B cell (primary cell): ENCODE measurements around the gene RASA2. TPM values are rescaled to one million over a fixed set of nuclear protein-coding genes. Genes with fewer than 3 reads are reported as not detected.

Experiments
- ATAC-seq: fragments of 200-7000 bp; cut with Tn5 transposase; one replicate; pipeline ENCODE4 v1.10.0; 2021; ENCODE audit warnings: low read depth, mild to moderate bottlenecking, moderate number of reproducible peaks, moderate library complexity
- CTCF ChIA-PET: fragments of 350-600 bp; sonication (Branson Sonifier 250); formaldehyde crosslinking; loops from one replicate; lab custom pipeline; 2021; ENCODE audit warnings: antibody characterized with exemption, inconsistent platforms; lab: Charles Lee
- POLR2A ChIA-PET: fragments of 350-600 bp; sonication (Branson Sonifier 250); formaldehyde crosslinking; loops from one replicate; lab custom pipeline; 2021; ENCODE audit warnings: antibody characterized with exemption; lab: Charles Lee
- DNase-seq: peaks from one replicate; pipeline ENCODE4 v3.0.0; 2013
- H2AFZ ChIP-seq: 2 replicates; pipeline ENCODE4 v1.6.1; 2012; ENCODE audit warnings: mild to moderate bottlenecking, low read depth, low read length; ENCODE audit not compliant: insufficient read depth, poor library complexity, severe bottlenecking
- H3K27ac ChIP-seq, 2 donors: 1 replicate in 1 of 2; 2 replicates in 1 of 2; pipeline ENCODE4 v1.5.1; 2012 to 2013; ENCODE audit warnings: low read length in 2 of 2, mild to moderate bottlenecking in 2 of 2, moderate library complexity in 1 of 2
- H3K27me3 ChIP-seq, 4 experiments: fragments of 200-600 bp in 1 of 4; sonication (generic) in 1 of 4; replicated peaks in 1 of 4; 1 replicate in 2 of 4; 2 replicates in 2 of 4; pipeline versions ENCODE4 v1.6.1 to v1.7.0; 2013 to 2016; ENCODE audit warnings: low read length in 3 of 4, mild to moderate bottlenecking in 2 of 4, mixed read lengths in 1 of 4, moderate library complexity in 1 of 4; ENCODE audit not compliant: insufficient read depth in 4 of 4, control insufficient read depth in 3 of 4; ENCODE audit errors: control extremely low read depth in 1 of 4
- H3K36me3 ChIP-seq, 2 experiments: replicated peaks in 1 of 2; 1 replicate in 1 of 2; 2 replicates in 1 of 2; pipeline versions ENCODE4 v1.6.1 to v1.7.1; 2013; ENCODE audit warnings: low read length in 1 of 2; ENCODE audit not compliant: insufficient read depth in 2 of 2, control insufficient read depth in 1 of 2; ENCODE audit errors: control extremely low read depth in 1 of 2, extremely low read depth in 1 of 2
- H3K4me1 ChIP-seq, 2 donors: fragments of 200-600 bp in 1 of 2; sonication (generic) in 1 of 2; 1 replicate in 1 of 2; 2 replicates in 1 of 2; pipeline versions ENCODE4 v1.5.1 to v1.6.1; 2013 to 2017; ENCODE audit warnings: low read length in 2 of 2; ENCODE audit not compliant: control insufficient read depth in 2 of 2, insufficient read depth in 2 of 2
- H3K4me2 ChIP-seq: replicated peaks from 2 replicates; pipeline ENCODE3; 2012; ENCODE audit warnings: mild to moderate bottlenecking, low read depth, low read length; ENCODE audit not compliant: poor library complexity, severe bottlenecking
- H3K4me3 ChIP-seq, 5 experiments: fragments of 200-600 bp in 1 of 5; sonication (generic) in 1 of 5; 1 replicate in 3 of 5; 2 replicates in 2 of 5; pipeline versions ENCODE4 v1.5.1 to v1.7.0; 2011 to 2016; ENCODE audit warnings: low read length in 4 of 5, mild to moderate bottlenecking in 4 of 5, low read depth in 2 of 5, control low read depth in 1 of 5, moderate library complexity in 1 of 5; ENCODE audit not compliant: insufficient read depth in 1 of 5; ENCODE audit errors: control extremely low read depth in 1 of 5, extremely low read depth in 1 of 5
- H3K79me2 ChIP-seq: fragments of 200-600 bp; sonication (generic); one replicate; pipeline ENCODE4 v1.6.0; 2016; ENCODE audit warnings: low read length; ENCODE audit not compliant: control insufficient read depth, insufficient read depth
- H3K9ac ChIP-seq: fragments of 200-600 bp; sonication (generic); 2 replicates; pipeline ENCODE4 v1.6.1; 2017; ENCODE audit warnings: mild to moderate bottlenecking, low read length, moderate library complexity
- H3K9me3 ChIP-seq, 3 donors: one replicate each; pipeline versions ENCODE4 v1.6.1 to v1.7.1; 2013; ENCODE audit warnings: low read length in 2 of 3; ENCODE audit not compliant: control insufficient read depth in 2 of 3, insufficient read depth in 1 of 3; ENCODE audit errors: control extremely low read depth in 1 of 3
- H4K20me1 ChIP-seq: 2 replicates; pipeline ENCODE4 v1.6.0; 2012; ENCODE audit warnings: mild to moderate bottlenecking, low read length; ENCODE audit not compliant: insufficient read depth, control insufficient read depth, poor library complexity, severe bottlenecking
- H3K27ac Mint-ChIP-seq: one replicate; pipeline ENCODE4 v1.8.0; 2021; ENCODE audit warnings: mixed read lengths
- H3K27me3 Mint-ChIP-seq: one replicate; pipeline ENCODE4 v1.8.0; 2021; ENCODE audit warnings: mixed read lengths
- H3K4me1 Mint-ChIP-seq: one replicate; pipeline ENCODE4 v1.8.0; 2021; ENCODE audit warnings: mixed read lengths
- H3K4me3 Mint-ChIP-seq: one replicate; pipeline ENCODE4 v1.8.0; 2021; ENCODE audit warnings: mixed read lengths
- H3K9me3 Mint-ChIP-seq: one replicate; pipeline ENCODE4 v1.8.0; 2022; ENCODE audit warnings: mixed read lengths; ENCODE audit not compliant: insufficient read depth
- EZH2 ChIP-seq: IDR thresholded peaks from 2 replicates; pipeline ENCODE4 v1.6.1; 2012; ENCODE audit warnings: borderline replicate concordance, low read depth, mild to moderate bottlenecking, moderate library complexity, low read length; ENCODE audit not compliant: insufficient read depth, poor library complexity, severe bottlenecking
- WGBS: methylation state at CpG from one replicate; pipeline ENCODE4 v1.1.5; 2013; ENCODE audit warnings: missing lambda C conversion rate; ENCODE audit not compliant: insufficient coverage; 5-methylcytosine and 5-hydroxymethylcytosine counted together
- intact Hi-C: fragments of 100-400 bp; cut with micrococcal nuclease; formaldehyde crosslinking; loops from one replicate; pipeline ENCODE4 v1.10.0; 2022
- polyA plus RNA-seq: library from polyadenylated mRNA; depleted of rRNA; stranded (reverse); fragments of >200 nt; gene quantifications from 2 replicates; pipeline ENCODE4 v1.2.3, GENCODE V29; 2012
- total RNA-seq, 2 donors: library from RNA; stranded (reverse); fragments of 120-200 nt in 1 of 2; gene quantifications; 1 replicate in 1 of 2; 2 replicates in 1 of 2; pipeline versions ENCODE4 v1.2.3 to v1.2.4, GENCODE V29; 2013 to 2022
- TF ChIP-seq, protein P1 (sequence below): fragments of 200-600 bp; IDR thresholded peaks from one replicate; pipeline ENCODE4 v1.8.0; 2022; ENCODE audit warnings: antibody characterized with exemption, mild to moderate bottlenecking

Gene RASA2
- total and polyA plus RNA-seq, 2 donors (not counting 1 experiment from before 2014, with no cell fraction given): 12.3 to 47.7 TPM

DNA sequence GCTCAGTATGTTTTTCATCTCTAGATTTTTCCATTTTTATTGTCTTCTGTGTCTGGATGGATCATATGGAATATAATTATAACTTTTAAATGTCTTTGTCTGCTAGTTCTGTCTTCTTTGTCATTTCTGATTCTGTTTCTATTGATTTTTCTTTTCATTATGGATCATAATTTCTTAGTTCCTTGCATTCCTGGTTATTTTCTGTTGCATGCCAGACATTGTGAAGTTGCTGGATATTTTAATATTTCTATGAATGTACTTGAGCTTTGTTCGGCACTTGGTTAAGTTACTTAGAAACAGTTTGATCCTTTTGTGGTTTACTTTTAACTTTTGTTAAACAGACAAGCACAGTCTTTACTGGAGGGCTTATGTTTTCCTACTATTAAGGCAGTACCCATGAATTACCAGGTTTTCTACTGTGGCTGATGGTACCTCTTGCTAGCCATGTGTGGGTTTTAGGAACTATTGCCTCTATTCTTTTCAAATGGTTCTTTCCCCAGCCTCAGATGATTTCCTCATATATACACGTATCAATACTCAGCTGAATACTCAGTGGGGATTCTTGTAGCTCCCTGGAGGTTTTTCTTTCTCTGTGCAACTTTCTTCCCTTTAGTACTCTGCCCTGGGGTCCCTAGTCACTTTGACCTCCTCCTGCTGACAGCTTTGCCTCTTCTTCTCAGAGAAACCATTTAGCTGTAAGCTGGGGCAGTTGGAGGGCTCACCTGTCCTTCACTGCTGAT is 64.3 kb downstream of the RASA2 start:
- peaks cover 6% of the 10 kb centered on the region for H4K20me1 ChIP-seq
- Mint-ChIP-seq H3K27me3 (no peaks in the 10 kb centered on the region), H3K9me3 (no peaks in the 10 kb centered on the region), H3K27ac (peak overlapping the region; percentile 70), H3K4me1 (peaks cover 34% of the 10 kb centered on the region), H3K4me3 (no peak overlapping the region)
- no peak overlapping the region for H3K9ac ChIP-seq
- peaks cover 0 to 1% (median 0%) of the 10 kb centered on the region in 3 donors for H3K9me3 ChIP-seq
- DNase-seq (no peak), ATAC-seq (no peak)
- no peak overlapping the region for H3K4me2 ChIP-seq
- H3K4me1 ChIP-seq: peaks cover 17 to 22% of the 10 kb centered on the region in 2 donors
- H3K36me3 ChIP-seq: peaks cover 17 to 40% of the 10 kb centered on the region in 2 experiments
- ChIA-PET CTCF (interaction anchor here (0.6 to 19.4 kb wide), 3 partner anchors 9 to 687 kb away, joined by 3 to 409 read pairs (median 40); no protein-coding TSS in a partner anchor), POLR2A (interaction anchor here (0.6 kb wide), 1 partner anchor 111 kb away, joined by 4 read pairs; no protein-coding TSS in a partner anchor)
- H3K4me3 ChIP-seq: no peak overlapping the region
- H3K79me2 ChIP-seq: peaks cover 39% of the 10 kb centered on the region
- H3K27me3 ChIP-seq: no peaks in the 10 kb centered on the region
- H2AFZ ChIP-seq: no peak overlapping the region
- WGBS: 40% methylated on average over 1 of the region's 2 CpGs
- intact Hi-C loops: no loop called here
- peak overlapping the region; percentile 5 to 52 for H3K27ac ChIP-seq
- TF ChIP-seq EZH2: no peak
- TF ChIP-seq, protein P1, sequence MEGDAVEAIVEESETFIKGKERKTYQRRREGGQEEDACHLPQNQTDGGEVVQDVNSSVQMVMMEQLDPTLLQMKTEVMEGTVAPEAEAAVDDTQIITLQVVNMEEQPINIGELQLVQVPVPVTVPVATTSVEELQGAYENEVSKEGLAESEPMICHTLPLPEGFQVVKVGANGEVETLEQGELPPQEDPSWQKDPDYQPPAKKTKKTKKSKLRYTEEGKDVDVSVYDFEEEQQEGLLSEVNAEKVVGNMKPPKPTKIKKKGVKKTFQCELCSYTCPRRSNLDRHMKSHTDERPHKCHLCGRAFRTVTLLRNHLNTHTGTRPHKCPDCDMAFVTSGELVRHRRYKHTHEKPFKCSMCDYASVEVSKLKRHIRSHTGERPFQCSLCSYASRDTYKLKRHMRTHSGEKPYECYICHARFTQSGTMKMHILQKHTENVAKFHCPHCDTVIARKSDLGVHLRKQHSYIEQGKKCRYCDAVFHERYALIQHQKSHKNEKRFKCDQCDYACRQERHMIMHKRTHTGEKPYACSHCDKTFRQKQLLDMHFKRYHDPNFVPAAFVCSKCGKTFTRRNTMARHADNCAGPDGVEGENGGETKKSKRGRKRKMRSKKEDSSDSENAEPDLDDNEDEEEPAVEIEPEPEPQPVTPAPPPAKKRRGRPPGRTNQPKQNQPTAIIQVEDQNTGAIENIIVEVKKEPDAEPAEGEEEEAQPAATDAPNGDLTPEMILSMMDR: no peak

DNA sequence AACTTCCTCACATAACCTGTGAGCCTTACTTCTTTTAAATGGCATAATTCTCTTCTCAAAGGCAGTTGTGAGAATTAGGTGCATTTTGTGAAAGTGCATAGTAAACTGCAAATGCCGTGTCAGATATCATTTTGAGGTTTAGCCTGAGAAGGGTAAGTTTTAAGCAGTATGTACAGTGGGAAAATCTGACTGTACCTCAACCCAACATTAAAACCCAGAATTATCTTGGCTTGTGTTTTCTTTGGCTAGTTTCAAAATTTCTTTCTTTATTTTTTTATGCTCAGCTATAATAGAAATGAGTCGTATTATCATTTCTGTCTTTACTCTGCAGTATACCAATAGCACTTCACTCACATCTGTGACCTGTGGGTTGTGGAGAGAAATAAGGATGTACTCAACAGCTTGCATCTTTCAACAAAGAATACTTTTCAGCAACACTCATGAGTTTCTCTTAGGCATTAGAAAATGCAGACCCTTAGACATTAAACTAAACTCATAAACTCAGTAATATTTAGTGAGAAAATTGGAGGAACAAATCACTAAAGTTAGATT is 65.7 kb downstream of the RASA2 start:
- peaks cover 19 to 24% of the 10 kb centered on the region in 2 donors for H3K4me1 ChIP-seq
- peak overlapping the region in 1 of 2 donors; percentile 25 for H3K27ac ChIP-seq

More for the DNA sequence above, 65.7 kb downstream of the RASA2 start:
- Histone ChIP-seq H3K79me2 (peaks cover 27% of the 10 kb centered on the region), H3K36me3 (peaks cover 19 to 52% of the 10 kb centered on the region in 2 experiments), H3K4me3 (no peak overlapping the region), H4K20me1 (peaks cover 6% of the 10 kb centered on the region), H3K4me2 (peak overlapping the region; percentile 21), H3K27me3 (no peaks in the 10 kb centered on the region), H2AFZ (no peak overlapping the region), H3K9me3 (no peaks in the 10 kb centered on the region), H3K9ac (no peak overlapping the region)
- no CpG with 5 or more reads among the region's 2 CpGs for WGBS
- TF ChIP-seq EZH2: no peak
- TF ChIP-seq, protein P1: no peak
- intact Hi-C loops: no loop called here
- CTCF ChIA-PET: interaction anchor here (0.9 to 19.4 kb wide), 4 partner anchors 8 to 95 kb away, joined by 3 to 409 read pairs (median 22); no protein-coding TSS in a partner anchor
- H3K4me3 Mint-ChIP-seq: no peak overlapping the region
- no peaks in the 10 kb centered on the region for H3K27me3 Mint-ChIP-seq
- H3K27ac Mint-ChIP-seq: peak overlapping the region; percentile 67
- no peaks in the 10 kb centered on the region for H3K9me3 Mint-ChIP-seq
- H3K4me1 Mint-ChIP-seq: peaks cover 36% of the 10 kb centered on the region
- POLR2A ChIA-PET: no interaction called here
- DNase-seq (no peak), ATAC-seq (no peak)
